ENCODE measurements around the gene TCEA2.

Gene TCEA2

DNA sequence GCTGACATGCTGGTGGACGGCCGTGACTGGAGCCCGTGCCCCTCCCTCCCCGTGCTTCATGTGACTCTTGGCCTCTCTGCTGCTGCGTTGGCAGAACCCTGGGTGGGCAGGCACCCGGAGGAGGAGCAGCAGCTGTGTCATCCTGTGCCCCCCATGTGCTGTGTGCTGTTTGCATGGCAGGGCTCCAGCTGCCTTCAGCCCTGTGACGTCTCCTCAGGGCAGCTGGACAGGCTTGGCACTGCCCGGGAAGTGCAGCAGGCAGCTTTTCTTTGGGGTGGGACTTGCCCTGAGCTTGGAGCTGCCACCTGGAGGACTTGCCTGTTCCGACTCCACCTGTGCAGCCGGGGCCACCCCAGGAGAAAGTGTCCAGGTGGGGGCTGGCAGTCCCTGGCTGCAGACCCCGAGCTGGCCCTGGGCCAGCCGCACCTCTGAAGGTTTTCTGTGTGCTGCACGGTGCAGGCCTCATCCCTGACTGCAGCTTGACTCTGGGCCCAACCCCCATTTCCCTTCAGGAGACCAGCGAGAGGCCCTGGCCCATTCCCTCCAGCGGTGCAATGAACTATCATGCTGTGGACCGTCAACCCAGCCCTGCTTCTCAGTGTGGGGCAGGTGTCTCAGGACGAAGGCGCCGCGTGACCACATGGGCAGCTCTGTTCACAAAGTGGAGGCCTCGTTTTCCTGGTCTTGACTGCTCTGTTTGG is 36.2 kb downstream of the TCEA2 start:
- no peak for DNase-seq

DNA sequence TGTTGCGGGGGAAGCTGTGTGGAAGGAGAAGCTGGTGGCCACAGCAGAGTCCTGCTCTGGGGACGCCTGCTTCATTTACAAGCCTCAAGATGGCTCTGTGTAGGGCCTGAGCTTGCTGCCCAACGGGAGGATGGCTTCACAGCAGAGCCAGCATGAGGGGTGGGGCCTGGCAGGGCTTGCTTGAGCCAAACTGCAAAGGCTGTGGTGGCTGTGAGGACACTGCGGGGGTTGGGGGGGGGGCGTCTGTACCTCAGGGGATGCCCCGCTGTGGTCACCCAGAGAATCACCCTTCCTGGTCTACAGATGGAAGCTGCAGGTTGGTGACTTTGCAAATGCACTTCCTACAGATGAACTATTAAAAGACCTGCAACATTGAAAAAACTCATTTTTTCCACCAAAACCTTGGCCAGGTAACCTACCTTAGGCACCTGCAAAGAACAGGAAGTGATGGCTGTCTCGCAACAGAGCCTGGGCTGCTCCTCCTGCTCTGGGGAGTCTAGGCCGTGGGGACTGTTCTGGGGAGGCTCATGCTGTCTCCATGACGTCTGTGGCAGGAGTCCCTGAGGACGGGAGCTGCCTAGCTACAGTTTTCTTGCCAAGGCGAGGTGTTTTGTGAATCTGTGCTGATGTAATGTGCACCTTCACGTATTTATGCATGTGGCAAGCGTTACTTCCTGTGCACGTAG is 37.0 kb downstream of the TCEA2 start:
- DNase-seq: no peak

DNA sequence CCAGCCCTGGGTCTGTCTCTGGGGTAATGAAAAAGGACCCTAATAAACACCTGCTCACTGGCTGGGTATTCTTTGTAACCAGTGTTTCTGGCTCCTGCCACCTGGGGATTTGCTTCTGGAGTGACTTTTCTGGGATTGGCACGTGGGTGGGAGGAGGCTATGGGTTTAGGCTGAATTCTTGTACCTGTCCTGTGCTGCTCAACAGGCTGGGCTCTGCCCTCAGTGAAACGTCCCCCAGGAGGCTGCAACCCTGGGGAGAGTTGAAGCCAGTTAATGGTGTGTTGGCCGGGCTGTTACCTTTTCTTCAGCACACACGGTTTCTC is 37.5 kb downstream of the TCEA2 start:
- no peak for DNase-seq

DNA sequence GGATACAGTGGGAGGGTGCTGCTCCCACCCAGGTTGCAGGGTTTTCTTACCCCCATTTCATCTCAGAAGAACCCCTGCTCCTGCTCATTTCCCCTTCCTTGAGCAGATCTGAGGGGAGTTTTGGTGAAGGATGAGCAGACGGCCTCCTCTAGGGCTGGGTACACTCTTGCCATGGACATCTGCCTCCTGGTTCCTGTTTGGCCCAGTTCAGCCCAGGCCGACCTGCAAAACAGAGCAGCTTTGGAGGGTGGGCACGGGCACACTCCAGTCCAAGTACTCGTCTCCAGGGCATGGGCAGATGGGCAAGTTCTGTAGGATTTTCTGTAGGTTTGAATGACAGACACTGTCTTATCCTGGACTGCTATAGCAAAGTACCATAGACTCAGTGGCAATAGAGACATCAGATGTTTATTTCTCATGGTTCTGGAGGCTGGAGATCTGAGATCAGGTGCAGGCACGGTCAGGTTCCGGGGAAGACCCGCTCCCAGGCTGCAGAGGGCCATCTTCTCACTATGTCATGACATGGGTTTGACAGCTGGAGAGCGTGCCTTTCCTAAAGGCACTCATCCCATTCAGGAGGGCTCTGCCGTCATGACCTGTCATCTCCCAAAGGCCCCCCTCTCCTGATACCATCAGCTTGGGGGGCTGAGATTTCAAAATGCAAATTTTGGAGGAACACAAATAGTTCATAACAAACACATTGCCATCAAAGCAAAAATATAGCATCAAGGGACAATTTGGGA is 38.1 kb downstream of the TCEA2 start:
- DNase-seq: no peak

DNA sequence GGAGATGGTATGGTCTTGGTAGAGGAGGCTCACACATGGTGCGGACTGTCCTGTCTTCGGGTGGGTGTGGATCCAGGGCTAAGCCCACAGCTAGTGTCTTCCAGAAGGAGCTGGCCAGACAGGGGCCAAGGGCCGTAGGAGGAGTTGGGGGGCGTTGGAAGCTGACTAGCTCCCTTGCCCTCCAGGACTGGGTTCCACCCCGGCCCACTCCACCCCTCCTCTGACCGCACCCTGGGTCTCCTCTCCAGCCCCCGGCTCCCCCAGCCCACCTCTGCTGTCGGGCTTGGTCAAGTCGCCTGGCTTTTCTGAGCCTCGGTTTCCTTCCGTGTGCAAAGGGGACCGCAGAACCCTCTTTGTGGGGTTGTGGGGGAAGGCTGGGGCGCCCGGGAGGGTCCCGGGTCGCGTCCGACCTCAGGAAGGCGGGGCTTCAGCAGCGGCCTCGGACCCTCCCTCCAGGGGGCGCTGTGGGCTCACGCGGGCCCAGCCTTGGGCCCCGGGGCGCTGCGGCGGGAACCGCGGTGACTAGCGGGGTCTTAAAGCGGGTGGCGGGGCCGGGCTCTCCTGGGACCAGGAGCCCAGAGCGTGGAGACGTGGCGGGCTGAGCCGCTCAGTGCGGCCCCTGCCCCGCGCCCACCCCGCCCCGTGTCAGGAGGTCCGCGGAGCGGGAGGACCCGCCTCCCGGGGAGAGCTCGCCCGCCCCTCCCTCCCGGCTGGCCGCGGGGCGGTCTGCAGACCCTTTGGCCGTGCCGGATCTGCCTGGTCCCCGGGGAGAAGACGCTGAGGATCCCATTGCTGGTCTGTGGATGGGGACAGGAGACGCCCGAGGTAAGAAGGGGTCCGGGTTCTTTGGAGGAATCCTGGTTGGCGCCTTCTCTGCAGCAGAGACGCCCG is 39.0 kb downstream of the TCEA2 start:
- no peak for DNase-seq

DNA sequence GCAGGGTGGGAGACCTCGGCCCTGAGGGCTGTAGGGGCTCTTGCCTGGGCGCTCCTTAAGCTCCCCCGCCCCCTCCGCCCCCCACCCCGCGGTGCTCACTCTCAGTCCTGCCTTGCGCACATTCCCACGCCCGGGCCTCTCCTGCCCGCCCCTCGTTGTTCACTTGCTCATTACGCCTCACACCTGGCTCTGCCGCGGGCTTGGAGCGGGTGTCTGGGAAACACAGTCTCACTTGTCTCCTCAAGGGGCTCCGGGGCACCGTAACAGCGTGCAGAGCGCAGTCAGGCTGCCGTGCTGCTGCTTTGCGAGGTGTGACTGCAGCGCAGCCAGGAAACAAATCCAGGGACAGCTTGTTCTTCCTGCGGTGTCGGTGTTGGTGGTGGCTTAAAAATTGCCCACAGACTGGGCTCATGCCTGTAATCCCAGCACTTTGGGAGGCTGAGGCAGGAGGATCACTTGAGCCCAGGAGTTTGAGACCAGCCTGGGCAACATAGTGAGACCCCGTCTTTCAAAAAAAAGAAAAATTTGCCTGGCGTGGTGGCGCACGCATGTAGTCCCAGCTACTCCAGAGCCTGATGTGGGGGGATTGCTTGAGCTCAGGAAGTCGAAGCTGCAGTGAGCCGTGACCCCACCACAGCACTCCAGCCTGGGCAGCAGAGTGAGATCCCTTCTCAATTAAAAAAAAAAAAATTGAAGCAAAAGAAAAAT is 39.8 kb downstream of the TCEA2 start:
- no peak for DNase-seq

DNA sequence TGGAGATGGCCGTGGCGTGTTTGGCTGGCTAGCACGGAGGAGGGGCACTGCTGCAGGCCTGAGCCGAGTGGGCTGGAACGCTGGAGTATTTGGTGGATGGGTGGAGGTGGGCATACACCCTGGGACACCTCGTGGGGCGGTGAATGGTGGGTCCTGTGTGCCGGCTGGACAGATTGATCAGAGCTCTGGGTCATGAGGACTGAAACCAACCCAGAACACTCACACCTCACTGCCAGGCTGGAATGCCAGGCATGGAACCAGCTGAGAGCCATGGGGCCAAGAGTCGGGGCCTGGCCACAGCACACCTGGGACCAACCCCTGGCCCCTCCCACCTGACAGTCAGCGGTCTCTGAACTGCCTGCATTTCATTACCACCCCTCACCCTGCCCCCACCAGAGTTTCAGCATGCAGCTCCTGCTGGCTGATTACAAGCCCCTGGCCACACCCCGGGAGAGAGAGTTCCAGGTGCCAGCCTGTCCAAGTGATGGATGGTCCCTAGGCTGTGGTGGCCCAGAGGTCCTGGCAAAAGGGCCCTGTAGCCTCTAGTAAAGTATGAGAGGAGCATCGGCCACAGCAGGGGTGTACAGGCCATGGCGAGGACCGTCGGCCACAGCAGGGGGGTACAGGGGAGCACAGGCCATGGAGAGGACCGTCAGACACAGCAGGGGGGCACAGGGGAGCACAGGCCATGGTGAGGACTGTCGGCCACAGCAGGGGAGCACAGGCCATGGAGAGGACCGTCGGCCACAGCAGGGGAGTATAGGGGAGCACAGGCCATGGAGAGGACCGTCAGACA is 41.1 kb downstream of the TCEA2 start:
- no peak for DNase-seq

DNA sequence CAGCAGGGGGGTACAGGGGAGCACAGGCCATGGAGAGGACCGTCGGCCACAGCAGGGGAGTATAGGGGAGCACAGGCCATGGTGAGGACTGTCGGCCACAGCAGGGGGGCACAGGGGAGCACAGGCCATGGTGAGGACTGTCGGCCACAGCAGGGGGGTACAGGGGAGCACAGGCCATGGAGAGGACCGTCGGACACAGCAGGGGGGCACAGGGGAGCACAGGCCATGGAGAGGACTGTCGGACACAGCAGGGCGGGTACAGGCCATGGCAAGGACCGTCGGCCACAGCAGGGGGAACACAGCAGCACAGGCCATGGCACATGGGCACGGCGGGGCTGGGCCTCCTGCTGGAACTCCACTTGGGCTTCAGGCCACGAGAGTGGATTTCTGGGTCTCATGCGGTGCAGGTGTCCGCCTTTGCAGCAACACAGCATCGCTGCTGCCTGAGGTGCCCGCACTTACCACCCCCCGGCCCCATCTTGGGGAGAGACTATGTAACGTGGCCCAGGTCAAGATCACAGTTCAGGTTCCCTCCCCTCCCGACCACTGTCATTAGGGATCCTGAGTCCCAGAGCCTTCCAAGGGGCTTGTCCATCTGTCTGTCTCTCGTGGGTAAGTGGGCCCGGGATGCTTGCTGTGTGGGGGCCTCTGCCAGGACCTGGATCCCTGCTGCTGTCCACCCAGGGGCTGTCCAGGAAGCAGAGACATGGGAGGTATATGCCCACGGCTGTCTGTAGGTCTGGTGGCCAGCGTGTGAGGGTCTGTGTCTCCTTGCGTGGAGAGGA is 41.9 kb downstream of the TCEA2 start:
- DNase-seq: no peak

DNA sequence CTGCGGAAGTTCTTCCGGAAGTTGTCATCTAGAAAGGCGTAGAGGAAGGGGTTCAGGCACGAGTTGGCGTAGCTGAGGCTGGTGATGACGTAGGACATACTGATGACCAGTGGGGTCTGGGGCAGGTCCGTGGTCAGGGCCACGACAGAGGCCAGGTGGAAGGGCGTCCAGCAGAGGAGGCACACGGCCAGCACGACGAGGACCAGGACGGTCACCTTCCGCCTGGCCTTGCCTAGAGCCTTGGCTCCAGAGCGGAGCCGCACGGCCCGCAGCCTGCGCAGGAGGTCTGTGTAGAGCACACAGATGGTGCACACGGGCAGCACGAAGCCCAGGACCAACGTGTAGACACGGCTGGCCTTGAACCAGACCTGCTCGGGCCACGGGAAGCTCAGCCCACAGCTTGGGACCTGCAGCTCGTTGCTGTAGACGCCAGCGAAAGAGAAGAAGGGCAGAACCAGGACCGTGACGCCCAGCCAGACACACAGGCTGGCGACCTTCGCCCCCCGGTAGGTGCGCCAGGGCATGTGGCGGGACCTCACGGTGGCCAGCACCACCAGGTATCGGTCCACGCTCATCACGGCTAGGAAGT is 42.9 kb downstream of the TCEA2 start:
- no peak for DNase-seq

DNA sequence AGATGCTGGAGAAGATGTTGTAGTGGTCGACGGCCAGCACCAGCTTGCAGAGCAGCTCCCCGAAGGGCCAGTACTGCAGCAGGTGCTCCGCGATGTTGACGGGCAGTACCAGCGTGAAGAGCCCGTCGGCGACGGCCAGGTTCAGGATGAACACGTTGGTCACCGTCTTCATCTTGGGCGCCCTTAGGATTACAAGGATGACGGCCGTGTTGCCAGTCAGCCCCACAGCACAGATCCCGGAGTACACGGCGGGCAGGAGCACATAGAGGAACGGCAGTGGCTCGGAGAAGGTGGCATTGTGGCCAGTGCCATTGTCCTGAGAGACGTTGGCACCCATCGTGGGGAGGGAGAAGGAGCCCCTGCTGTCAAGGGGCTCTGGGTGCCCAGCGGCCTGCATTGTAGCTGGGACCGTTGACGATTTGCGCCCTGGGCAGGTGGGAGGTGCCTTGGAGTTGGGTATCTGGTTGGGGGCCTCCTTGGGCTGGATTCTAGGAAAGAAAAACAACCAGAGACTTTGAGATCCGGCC is 43.5 kb downstream of the TCEA2 start:
- no peak for DNase-seq

DNA sequence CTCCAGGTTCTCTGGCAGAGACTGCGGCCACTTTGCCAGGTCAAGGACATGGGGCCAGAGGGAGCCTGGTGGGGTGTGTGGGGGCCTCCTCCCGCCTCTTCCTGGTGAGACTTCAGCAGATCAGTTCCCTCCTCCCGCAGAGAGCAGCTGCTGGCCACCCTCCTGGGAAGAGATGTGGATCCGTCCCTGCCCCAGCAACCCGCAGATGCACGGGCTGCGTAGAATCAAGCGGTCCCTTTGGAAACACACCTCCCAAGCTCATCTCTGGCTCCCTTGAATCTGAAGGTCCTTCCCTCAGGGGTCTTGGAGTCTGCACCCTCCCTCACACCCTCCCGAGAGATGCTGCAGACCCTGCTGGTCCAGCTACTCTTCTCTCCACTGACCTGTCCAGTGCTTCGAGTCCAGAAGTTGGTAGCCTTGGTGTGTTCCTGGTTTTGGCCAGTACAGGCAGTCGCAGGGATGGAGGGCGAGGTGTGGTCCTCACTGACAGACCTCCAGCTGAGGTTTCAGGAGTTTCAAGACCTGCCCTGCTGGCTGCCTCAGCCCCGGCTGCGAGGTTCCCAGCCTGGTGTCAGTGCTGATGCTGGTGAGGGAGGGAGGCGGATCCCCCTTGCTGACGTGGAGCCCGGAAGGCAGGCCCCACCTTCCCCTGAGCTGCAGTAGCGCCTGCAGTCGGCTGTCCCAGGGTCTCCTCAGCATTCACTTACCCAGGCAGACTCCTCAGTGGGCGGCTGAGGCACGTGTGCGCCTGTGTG is 44.2 kb downstream of the TCEA2 start, which contains the start of gene NPBWR2:
Gene NPBWR2 (minus strand): TSS at position 585 of the 755 bp plus-strand sequence. CDS start 734 bp downstream, outside the sequence.
- DNase-seq: no peak

DNA sequence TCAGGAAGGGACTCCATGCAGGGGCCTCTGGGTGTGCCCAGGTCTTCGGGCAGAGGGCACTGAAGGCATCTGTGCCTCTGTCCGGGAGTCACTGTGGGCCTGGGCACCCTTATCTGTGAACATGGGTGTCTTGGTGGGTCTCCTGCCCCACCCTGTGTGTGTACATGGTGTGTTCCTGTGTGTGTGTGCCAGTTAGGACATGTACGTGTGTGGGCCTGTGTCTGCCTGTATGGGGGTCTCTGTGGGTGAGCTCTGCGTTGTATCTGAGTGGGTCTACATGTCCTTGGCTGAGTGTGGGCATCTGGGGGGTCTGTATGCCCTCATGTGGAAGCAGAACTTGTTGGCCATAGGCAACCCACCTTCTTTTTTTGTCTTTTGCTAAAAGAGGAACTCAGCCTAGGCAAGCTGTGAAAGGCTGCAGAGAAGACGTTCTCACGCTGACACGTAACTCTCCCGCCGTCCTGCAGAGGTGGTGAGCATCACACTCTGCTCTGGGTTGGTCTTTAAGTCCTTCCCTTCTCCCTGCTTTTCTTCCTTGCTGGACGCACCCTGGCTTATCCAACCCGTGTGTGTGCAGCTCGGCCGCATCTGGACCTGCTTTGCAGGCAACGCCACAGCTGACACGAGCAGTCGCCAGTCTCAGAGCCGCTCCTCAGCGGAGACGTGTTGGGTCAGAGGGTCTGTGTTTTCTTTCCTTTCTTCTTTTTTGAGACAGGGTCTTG is 44.9 kb downstream of the TCEA2 start:
- DNase-seq: no peak

DNA sequence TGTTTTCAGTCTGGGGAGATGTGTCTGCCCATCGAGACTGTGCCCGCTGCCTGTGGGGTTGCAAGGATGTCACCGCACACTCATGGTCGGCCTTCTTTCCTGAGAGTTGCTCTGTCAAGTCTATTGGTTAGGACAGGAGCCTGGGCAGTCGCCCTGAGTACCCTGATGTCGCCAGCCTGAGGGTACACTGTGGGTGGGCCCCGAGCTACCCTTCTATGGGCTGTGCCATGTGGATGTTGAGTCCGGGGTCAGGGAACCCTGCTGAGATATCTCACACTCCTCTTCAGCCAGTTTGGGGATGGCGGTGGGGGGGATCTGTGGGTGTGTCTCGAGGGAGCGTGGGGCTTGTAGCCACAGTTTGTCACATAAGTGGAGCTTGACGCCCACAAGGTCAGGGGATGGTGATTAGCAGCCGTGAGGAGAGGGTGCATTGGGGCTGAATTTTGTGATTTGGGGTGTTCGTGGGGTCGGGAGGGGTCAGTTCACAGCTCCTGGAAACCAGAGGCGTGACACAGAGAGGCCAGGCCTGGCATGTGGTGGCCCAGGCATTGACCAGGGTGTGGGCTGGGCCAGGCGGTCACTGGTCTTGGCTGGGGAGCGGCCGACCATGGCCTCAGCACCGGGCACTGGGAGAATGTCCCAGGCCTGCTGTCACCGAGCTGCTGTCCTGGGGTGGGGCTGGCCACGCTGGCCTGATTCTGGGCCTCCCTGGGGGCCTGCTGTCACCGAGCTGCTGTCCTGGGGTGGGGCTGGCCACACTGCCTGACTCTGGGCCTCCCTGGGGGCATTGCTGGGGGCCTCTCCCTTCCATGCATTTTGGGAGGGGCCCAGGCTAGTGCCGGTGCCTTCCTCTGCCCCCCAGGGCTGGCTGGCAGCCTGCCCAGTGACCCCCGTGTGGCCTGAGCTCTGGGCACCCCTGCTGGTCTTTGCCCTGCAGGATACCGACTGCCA is 46.0 kb downstream of the TCEA2 start:
- no peak for DNase-seq

DNA sequence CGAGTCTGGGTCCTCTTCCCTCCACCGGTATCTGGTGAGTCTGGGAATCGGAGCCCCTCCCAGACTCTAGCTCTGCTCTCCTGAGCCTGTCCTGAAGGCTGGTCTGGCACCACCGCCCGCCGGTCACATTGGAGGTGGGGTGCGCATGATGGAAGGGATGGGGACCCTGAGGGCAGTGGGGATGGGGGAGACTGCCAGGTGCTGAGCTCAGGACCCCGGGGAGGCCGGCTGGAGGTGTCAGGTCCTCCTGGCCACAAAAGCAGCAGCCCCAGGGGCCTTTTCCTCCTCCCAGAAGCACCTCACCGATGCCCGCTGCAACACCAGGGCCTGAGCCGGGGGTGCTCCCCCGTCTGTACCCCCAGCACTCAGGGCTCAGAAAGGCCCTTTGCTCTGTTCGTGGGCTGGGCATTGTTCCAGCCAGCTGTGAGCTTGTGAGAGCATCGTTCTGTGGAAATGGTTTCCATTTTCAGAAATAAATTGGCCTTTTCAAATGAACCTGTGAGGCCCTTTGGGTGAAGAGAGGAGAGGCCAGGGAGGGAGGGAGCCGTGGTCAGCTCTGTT is 46.9 kb downstream of the TCEA2 start:
- DNase-seq: no peak

DNA sequence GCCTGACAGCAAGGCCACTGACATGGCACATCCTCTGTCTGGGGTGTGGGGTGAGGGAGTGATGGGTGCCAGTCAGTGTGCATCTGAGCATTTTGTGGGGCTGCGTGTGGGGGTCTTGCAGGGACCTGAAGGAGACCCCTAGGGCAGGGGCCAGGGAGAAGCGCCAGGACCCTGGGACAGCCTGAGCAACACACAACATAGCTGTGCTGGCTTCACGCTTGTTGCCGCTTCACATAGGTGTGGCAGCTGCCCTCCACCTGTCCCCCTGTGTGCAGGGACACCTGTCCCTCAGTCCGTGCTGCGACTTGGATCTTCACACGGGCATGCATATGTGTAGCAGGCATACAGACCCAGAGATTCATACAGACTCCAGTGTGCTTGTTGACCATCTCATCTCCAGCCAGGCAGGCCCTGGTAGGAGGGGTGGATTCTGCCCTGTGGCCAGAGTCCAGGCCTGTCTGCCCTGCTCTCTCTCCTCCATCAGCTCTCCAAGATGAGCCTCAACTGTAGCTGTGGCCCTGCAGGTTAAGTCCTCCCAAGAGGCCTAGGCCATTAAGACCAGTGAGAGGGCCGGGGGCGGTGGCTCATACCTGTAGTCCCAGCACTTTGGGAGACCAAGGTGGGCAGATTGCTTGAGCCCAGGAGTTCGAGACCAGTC is 47.5 kb downstream of the TCEA2 start:
- no peak for DNase-seq
